Smooth muscle cell (in vitro differentiated cells): ENCODE results near the gene FAXDC2. TPM values are rescaled to one million over a fixed set of nuclear protein-coding genes. Genes with fewer than 3 reads are reported as not detected.

Experiments used
- DNase-seq: peaks from one replicate; lab custom pipeline; 2025; ENCODE audit not compliant: unreplicated experiment; lab: John Stamatoyannopoulos, UW
- H2AFZ ChIP-seq: fragments of 200-600 bp; sonication (generic); 2 replicates; pipeline ENCODE4 v1.6.0; 2016; ENCODE audit warnings: antibody characterized with exemption, low read depth, mild to moderate bottlenecking
- H3F3A ChIP-seq: fragments of 200-600 bp; sonication (generic); 2 replicates; pipeline ENCODE4 v1.6.0; 2017; ENCODE audit warnings: antibody characterized with exemption, low read depth
- H3K27ac ChIP-seq: fragments of 200-600 bp; sonication (generic); 2 replicates; pipeline ENCODE4 v1.5.1; 2016; ENCODE audit warnings: low read depth, mild to moderate bottlenecking
- H3K27me3 ChIP-seq: fragments of 200-600 bp; sonication (generic); 2 replicates; pipeline ENCODE4 v1.6.1; 2016; ENCODE audit warnings: low read depth, mild to moderate bottlenecking
- H3K36me3 ChIP-seq: fragments of 200-600 bp; sonication (generic); 2 replicates; pipeline ENCODE4 v1.5.1; 2016; ENCODE audit warnings: low read depth
- H3K4me1 ChIP-seq: fragments of 200-600 bp; sonication (generic); 2 replicates; pipeline ENCODE4 v1.5.1; 2016; ENCODE audit warnings: low read depth
- H3K4me2 ChIP-seq: fragments of 200-600 bp; sonication (generic); 2 replicates; pipeline ENCODE4 v1.6.0; 2016; ENCODE audit warnings: mild to moderate bottlenecking
- H3K4me3 ChIP-seq: fragments of 200-600 bp; sonication (generic); 2 replicates; pipeline ENCODE4 v1.5.1; 2016; ENCODE audit warnings: mild to moderate bottlenecking
- H3K79me2 ChIP-seq: fragments of 200-600 bp; sonication (generic); 2 replicates; pipeline ENCODE4 v1.6.0; 2016; ENCODE audit warnings: low read depth, mild to moderate bottlenecking
- H3K9ac ChIP-seq: fragments of 200-600 bp; sonication (generic); 2 replicates; pipeline ENCODE4 v1.6.0; 2016; ENCODE audit warnings: low read depth
- H3K9me3 ChIP-seq: fragments of 200-600 bp; sonication (generic); replicated peaks from 2 replicates; pipeline ENCODE4 v1.5.1; 2016; ENCODE audit warnings: low read depth
- H4K20me1 ChIP-seq: fragments of 200-600 bp; sonication (generic); 2 replicates; pipeline ENCODE4 v1.6.0; 2016; ENCODE audit warnings: low read depth
- WGBS: methylation state at CpG from one replicate; pipeline ENCODE4 v1.1.7; 2016; ENCODE audit warnings: low lambda C conversion rate; 5-methylcytosine and 5-hydroxymethylcytosine counted together
- polyA plus RNA-seq: library from polyadenylated mRNA; unstranded; fragments of >200 nt; fragmentation: Nextera tagmentation; extraction: Ambion mirVana; gene quantifications from 2 replicates; pipeline ENCODE4 v1.2.1, GENCODE V29; 2016
- total RNA-seq: library from RNA; depleted of rRNA; stranded (reverse); fragments of >200 nt; gene quantifications from 2 replicates; pipeline ENCODE4 v1.2.3, GENCODE V29; 2014
- TF ChIP-seq, protein P1 (sequence below): fragments of 200-600 bp; sonication (generic); IDR thresholded peaks from 2 replicates; pipeline ENCODE4 v1.5.1; 2017; ENCODE audit warnings: borderline replicate concordance, mild to moderate bottlenecking, antibody characterized with exemption; ENCODE audit not compliant: insufficient read depth, poor library complexity, severe bottlenecking

FAXDC2 gene
- total and polyA plus RNA-seq, 2 experiments from 2014 or later = 2.0 to 2.5 TPM

DNA sequence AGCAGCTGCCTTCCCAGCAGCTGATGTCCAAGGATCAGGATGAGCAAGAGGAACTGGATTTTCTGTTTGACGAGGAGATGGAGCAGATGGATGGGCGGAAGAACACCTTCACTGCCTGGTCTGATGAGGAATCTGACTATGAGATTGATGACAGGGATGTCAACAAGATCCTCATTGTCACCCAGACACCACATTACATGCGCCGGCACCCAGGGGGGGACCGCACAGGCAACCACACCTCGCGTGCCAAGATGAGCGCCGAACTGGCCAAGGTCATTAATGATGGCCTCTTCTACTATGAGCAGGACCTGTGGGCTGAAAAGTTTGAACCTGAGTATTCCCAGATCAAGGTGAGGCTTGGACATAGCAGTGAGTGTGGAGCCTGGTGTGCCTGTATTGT, 48.4 kb downstream of the FAXDC2 start:
- H3K27ac ChIP-seq = no peak overlapping the region
- no peaks in the 10 kb centered on the region for H3K4me1 ChIP-seq
- no peak for DNase-seq
- H3K4me2 ChIP-seq = no peak overlapping the region
- no peak overlapping the region for H2AFZ ChIP-seq
- TF ChIP-seq, protein P1, sequence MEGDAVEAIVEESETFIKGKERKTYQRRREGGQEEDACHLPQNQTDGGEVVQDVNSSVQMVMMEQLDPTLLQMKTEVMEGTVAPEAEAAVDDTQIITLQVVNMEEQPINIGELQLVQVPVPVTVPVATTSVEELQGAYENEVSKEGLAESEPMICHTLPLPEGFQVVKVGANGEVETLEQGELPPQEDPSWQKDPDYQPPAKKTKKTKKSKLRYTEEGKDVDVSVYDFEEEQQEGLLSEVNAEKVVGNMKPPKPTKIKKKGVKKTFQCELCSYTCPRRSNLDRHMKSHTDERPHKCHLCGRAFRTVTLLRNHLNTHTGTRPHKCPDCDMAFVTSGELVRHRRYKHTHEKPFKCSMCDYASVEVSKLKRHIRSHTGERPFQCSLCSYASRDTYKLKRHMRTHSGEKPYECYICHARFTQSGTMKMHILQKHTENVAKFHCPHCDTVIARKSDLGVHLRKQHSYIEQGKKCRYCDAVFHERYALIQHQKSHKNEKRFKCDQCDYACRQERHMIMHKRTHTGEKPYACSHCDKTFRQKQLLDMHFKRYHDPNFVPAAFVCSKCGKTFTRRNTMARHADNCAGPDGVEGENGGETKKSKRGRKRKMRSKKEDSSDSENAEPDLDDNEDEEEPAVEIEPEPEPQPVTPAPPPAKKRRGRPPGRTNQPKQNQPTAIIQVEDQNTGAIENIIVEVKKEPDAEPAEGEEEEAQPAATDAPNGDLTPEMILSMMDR = no peak
- H3K79me2 ChIP-seq = peaks cover 15% of the 10 kb centered on the region
- no peak overlapping the region for H3K4me3 ChIP-seq
- WGBS = 99% methylated on average over 9 of the region's 9 CpGs
- H3K27me3 ChIP-seq = no peaks in the 10 kb centered on the region
- peaks cover 29% of the 10 kb centered on the region for H4K20me1 ChIP-seq
- H3F3A ChIP-seq = peaks cover 10% of the 10 kb centered on the region
- H3K9ac ChIP-seq = no peak overlapping the region
- peaks cover 38% of the 10 kb centered on the region for H3K36me3 ChIP-seq
- H3K9me3 ChIP-seq = no peaks in the 10 kb centered on the region

GRCh38 chr5:154801083-154801482, 49.3 kb downstream of the FAXDC2 start:
- Histone ChIP-seq H3F3A (peaks cover 12% of the 10 kb centered on the region), H2AFZ (no peak overlapping the region), H3K4me1 (no peaks in the 10 kb centered on the region), H3K4me3 (no peak overlapping the region), H3K79me2 (peaks cover 23% of the 10 kb centered on the region), H3K27ac (no peak overlapping the region), H3K9ac (no peak overlapping the region), H3K27me3 (no peaks in the 10 kb centered on the region), H3K9me3 (no peaks in the 10 kb centered on the region), H3K4me2 (no peak overlapping the region), H4K20me1 (peaks cover 38% of the 10 kb centered on the region), H3K36me3 (peaks cover 38% of the 10 kb centered on the region)
- 76% methylated on average over 3 of the region's 3 CpGs for WGBS
- TF ChIP-seq, protein P1 = no peak
- DNase-seq = no peak

DNA sequence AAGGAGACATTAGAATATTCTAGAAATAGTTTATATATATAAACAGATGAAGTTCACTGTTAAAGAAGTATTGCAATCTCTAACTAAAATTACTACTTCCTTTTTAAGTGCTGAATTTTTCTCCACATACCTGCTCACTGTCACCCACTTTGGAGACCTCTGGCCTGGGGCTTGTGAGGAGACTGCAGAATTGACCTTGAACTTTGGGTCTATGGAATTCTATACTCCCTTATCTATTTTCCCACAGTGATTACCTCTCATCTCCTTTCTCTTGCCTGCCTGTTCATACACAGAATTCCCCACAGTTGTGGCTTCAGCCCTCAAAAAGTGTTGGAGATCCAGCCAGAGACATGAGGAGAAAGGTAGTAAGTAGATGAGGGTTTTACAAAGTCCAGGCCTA, 49.8 kb downstream of the FAXDC2 start:
- Histone ChIP-seq H3K9me3 (no peaks in the 10 kb centered on the region), H3K27me3 (no peaks in the 10 kb centered on the region), H3K4me3 (no peak overlapping the region), H3K4me2 (no peak overlapping the region), H3K27ac (no peak overlapping the region), H3K36me3 (peaks cover 38% of the 10 kb centered on the region), H2AFZ (no peak overlapping the region), H3K9ac (no peak overlapping the region), H3F3A (peaks cover 10% of the 10 kb centered on the region), H3K4me1 (no peaks in the 10 kb centered on the region), H4K20me1 (peaks cover 39% of the 10 kb centered on the region), H3K79me2 (peaks cover 23% of the 10 kb centered on the region)
- DNase-seq = no peak
- TF ChIP-seq, protein P1 = no peak

GRCh38 chr5:154797762-154798161, 52.6 kb downstream of the FAXDC2 start:
- Histone ChIP-seq H3K9ac (no peak overlapping the region), H3K27me3 (no peaks in the 10 kb centered on the region), H3K4me2 (no peak overlapping the region), H3K4me1 (peaks cover 7% of the 10 kb centered on the region), H3K36me3 (peaks cover 20% of the 10 kb centered on the region), H2AFZ (no peak overlapping the region), H4K20me1 (peaks cover 67% of the 10 kb centered on the region), H3K79me2 (peaks cover 23% of the 10 kb centered on the region), H3K9me3 (no peaks in the 10 kb centered on the region), H3K4me3 (no peak overlapping the region), H3K27ac (no peak overlapping the region), H3F3A (peaks cover 16% of the 10 kb centered on the region)
- DNase-seq = no peak
- 98% methylated on average over 4 of the region's 4 CpGs for WGBS
- TF ChIP-seq, protein P1 = no peak
